GM20431 (cell line): ENCODE data around the gene PIAS2.
"Not testable (repeated sequence)": the region's sequence is repeated elsewhere in the genome, so short reads cannot be mapped to it uniquely, and the experiment has no call there.

Experiments used
- in situ Hi-C: fragments of 300-500 bp; cut with MseI, MboI; formaldehyde crosslinking; loops from one replicate; pipeline ENCODE4 v1.15.0; 2020; ENCODE audit warnings: low sequenced_read_pairs; ENCODE audit not compliant: unreplicated experiment

PIAS2 gene

GRCh38 chr18:46910856-46911255, 6.5 kb downstream of the PIAS2 start:
- in situ Hi-C loops: no loop called here

- in situ Hi-C loops: no loop called here
Observed at GRCh38 chr18:46909497-46909896, 7.8 kb downstream of the PIAS2 start.

DNA sequence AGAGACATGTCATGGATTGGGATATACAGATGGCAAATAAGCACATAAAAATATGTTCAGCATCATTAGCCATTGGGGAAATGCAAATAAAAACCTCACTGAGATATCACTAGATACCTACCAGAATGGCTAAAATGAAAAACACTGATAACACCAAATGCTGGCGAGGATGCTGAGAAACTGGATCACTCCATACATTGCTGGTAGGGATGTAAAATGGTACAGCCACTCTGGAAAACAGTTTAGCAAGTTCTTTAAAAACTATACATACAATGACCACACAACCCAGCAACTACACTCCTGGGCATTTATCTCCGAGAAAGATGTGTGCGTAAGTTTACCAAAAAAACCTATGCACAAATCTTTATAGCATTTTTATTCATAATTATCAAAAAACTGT, 13.9 kb downstream of the PIAS2 start:
- in situ Hi-C loops: no loop called here

- in situ Hi-C loops: no loop called here
Observed at GRCh38 chr18:46899274-46899948, 17.9 kb downstream of the PIAS2 start.

DNA sequence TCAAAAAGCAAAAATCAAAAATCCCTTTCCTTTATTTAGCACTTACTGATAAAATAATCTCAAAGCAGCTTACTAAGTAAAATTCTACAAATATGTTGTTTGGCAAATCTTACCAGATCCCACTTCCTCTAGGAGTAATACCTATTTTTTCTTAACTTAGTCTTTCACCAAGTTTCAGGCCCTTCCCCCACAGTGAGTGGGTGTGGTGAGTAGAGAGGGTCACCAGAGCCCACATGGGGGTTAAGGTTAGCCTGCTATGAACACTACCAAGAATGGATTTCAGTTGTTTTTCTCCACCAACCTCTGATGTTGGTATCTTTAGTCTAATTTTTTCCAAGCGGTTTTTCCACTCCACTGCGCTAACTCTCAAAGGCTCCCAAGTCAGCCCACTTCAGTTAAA, 23.2 kb downstream of the PIAS2 start:
- in situ Hi-C loops: no loop called here

- in situ Hi-C loops: no loop called here
Observed at GRCh38 chr18:46893360-46893759, 23.9 kb downstream of the PIAS2 start.

DNA sequence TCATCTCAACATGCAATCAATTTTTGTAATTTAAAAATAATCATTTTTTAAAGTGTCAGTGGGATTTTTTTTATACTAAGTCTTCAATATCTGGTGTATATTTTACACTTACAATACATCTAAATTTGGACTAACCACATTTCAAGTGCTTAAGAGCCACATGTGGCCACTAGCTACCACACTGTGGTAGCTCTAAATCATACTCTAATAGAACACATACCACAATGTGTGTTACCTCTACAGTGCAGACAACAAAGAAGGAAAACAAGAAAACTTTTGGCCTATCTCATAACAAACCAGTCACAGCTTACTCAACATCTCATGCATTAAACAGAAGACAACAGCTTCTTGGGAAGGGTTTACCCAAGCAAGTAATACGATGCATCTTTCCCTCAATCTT, 24.5 kb downstream of the PIAS2 start:
- in situ Hi-C loops: no loop called here

DNA sequence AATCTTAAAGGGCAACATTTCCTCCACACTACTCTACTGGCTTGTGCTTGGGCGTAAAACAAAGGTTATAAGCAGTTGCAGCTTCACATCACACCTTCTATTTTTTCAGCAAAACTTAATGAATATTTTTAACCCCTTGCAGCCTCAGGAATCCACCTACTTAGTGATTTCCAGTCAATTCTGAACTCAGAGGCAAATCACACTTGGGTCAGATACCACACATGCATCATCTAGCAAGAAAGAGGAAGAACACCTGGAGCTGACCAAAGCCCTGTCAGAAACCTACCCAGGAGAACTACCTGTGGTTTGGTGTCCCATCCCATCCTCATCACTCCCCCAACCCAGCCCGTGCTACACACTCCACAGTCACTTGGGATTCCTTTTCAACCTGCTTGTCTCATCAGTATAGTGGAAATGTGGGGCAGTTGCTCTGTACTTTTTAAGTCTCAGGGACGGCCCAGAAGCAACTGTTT, 25.5 kb downstream of the PIAS2 start:
- in situ Hi-C loops: no loop called here

GRCh38 chr18:46888965-46889364, 28.3 kb downstream of the PIAS2 start:
- in situ Hi-C loops: no loop called here

DNA sequence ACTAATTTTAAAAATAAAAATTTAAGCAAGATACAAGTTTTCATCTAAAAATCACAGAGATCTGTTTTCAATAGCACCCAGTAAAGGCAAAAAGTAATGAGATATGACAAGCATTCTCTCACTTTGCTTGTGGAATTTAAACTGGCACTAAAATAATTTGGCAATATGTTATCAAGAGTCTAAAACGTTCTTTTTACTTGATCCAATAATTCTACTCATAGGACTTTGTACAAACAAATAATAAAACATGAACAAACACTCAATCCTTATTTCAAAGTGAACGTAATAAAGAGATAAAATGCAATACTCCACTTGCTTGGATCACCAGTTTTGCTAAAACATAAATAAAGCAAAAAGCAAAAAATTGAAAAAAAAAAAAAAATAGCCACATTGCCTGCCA, 30.4 kb downstream of the PIAS2 start:
- in situ Hi-C loops: no loop called here

DNA sequence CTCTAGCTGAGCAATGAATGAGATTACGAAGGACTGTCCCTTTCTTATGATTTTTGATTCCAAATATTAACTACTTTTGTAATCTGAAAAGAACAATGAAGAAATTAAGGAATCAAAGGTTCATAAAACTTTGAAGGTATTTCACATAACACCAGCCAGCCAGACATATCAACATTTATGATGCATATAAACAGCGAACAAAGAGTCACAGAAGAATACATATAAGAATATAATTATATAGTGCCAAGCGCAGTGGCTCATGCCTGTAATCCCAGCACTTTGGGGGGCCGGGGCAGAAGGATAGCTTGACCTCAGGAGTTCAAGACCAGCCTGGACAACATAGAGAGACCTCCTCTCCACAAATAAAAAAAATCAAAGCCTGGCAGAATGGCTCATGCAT, 34.1 kb downstream of the PIAS2 start:
- in situ Hi-C loops: no loop called here

GRCh38 chr18:46877329-46877987, 39.8 kb downstream of the PIAS2 start:
- in situ Hi-C loops: no loop called here

- in situ Hi-C loops: no loop called here
Observed at GRCh38 chr18:46868169-46868921, 49.0 kb downstream of the PIAS2 start.

GRCh38 chr18:46867367-46868143, 49.8 kb downstream of the PIAS2 start:
- in situ Hi-C loops: no loop called here

- in situ Hi-C loops: no loop called here
Observed at GRCh38 chr18:46866523-46866922, 50.8 kb downstream of the PIAS2 start.

DNA sequence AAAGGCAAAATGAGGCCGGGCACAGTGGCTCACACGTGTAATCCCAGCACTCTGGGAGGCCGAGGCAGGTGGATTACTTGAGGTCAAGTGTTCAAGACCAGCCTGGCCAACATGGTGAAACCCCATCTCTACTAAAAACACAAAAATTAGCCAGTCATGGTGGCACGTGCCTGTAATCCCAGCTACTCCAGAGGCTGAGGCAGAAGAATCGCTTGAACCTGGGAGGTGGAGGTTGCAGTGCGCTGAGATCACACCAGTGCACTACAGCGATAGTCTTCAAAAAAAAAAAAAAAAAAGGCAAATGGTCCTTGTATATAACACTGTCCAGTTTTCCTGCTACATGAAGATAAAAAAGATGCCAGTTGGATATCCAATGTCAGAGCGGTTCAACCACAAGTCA, 52.1 kb downstream of the PIAS2 start:
- in situ Hi-C loops: not testable (repeated sequence)

DNA sequence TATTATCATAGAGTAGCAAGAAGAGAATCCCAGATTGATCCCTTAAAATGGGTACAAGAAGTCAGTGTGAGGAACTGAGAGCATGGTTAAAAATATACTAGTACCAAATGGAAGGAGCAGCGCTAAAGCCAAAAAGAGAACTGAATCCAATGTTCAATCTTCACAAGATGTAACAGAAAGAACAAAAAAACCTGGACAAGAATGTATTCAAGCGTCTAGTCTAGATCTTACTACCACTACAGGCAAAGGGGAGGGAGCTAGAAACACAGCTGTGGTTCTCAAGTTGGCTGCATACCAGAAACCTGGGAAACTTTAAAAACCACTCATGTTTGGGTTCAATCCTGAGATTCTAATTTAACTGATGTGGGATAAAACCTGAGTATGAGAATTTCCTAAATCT, 57.5 kb downstream of the PIAS2 start:
- in situ Hi-C loops: no loop called here

DNA sequence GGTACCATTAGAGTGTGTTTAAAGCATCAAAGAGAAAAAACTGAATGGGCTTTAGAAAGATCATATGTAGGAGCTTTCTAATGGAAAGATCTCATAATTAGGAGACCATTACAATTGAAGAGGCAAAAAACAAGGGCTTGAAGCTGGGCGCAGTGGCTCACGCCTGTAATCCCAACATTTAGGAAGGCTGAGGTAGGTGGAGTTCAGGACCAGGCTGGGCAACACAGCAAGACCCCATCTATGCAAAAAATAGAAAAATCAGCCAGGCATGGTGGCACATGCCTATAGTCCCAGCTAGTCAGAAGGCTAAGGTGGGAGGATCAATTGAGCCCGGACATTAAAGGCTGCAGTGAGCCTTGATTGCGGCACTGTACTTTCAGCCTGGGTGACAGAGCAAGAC, 59.0 kb downstream of the PIAS2 start:
- in situ Hi-C loops: no loop called here

DNA sequence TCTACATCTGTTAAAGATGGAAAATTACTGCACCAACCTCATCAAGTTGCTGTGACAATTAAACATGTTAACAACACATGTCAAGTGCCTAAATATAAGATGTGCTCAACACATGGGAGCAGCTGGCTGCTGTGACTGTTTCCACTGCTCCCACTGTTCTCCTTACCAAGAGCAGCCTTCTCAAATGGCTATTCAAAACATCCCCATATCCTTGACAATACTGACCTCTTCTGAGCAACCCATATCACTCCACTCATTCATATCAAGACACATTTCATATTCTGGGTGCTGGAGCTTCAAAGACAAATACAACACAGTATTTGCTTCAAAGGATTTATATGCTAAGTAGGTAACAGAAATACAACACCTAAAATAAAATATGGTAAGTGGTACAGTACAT, 60.3 kb downstream of the PIAS2 start:
- in situ Hi-C loops: no loop called here

GRCh38 chr18:46849007-46849406, 68.3 kb downstream of the PIAS2 start:
- in situ Hi-C loops: no loop called here
